ENCODE measurements around the gene HTR3C.
"Not testable (repeated sequence)": the region's sequence is repeated elsewhere in the genome, so short reads cannot be mapped to it uniquely, and the experiment has no call there.

HTR3C gene, protein sequence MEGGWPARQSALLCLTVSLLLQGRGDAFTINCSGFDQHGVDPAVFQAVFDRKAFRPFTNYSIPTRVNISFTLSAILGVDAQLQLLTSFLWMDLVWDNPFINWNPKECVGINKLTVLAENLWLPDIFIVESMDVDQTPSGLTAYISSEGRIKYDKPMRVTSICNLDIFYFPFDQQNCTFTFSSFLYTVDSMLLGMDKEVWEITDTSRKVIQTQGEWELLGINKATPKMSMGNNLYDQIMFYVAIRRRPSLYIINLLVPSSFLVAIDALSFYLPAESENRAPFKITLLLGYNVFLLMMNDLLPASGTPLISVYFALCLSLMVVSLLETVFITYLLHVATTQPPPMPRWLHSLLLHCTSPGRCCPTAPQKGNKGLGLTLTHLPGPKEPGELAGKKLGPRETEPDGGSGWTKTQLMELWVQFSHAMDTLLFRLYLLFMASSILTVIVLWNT

DNA sequence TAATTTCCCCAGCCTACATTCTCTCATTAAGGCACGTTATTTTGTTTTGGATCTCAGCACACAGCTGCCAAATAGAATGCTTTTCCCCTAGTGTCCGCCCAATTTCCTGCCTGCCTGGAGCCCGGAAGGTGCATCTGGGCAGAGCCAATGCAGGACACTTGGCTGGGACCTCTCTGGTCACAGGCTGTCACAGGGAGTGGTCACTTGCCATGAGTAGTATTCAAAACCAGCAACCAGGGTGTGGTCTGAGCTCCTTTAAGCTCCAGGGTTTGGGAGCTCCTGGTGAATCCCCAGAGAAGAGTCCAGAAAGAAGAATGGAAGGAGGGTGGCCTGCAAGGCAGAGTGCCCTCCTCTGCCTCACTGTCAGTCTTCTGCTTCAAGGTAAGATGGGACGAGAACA lies at the start of gene HTR3C:
HTR3C (plus strand) TSS at position 281 of the 400 bp plus-strand sequence; CDS start at position 315, 34 bp downstream.
- no peak for DNase-seq (ENCODE audit: low read depth)

DNA sequence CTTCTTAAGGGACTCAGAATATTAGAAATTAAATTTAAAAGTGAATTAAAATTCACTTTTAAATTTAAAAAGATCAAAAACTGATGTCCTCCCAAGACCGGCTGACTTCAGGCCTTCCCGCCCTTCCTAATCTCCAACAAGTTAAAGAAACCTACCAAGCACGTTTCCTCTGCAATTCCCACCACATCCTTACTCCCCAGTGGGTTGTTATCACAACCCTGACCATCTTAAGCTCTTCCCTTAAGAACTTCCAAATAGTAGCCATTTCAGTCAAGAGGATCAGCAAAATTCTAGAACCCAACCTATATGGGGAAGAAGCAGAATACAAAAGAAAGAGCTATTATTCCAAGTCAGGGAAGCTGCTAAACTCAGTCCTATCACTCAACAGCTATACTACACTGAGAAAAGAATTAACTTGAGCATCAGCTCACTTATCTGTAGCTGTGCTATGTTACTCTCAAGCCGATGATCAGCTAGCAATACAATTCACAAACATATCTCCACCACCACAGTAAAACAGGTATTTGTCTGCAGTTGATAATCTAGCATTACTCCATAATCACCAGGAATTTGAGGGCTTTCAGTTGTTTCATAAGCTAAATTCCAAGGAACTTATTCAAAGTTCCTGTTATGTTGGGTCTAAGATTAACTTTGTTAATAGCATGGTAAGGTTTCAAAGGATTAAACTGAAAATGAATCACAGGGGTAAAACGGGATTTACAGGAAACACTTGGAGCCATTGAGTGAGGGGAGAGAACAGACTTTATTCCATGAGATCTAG lies 49.5 kb upstream of the HTR3C start:
- peak; percentile 23 for DNase-seq (ENCODE audit: low read depth)

DNA sequence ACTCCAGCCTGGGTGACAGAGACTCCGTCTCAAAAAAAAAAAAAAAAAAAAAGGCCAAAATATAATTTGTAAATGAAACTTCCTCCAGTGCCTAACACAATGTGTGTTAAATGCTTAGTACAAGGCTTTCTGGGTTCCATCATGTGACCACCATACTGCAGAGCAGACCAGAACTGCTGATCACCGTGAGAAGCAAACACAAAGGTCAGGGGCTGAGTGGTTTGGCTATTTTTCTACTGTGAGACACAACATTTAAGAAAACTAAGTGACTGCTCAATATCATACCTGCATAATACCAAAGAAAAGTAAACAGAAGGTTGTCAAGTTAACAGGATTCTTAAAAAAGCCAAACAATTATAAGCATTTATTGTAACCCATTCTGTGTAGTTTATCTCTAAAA lies 48.4 kb upstream of the HTR3C start:
- DNase-seq (ENCODE audit: low read depth) = no peak

DNA sequence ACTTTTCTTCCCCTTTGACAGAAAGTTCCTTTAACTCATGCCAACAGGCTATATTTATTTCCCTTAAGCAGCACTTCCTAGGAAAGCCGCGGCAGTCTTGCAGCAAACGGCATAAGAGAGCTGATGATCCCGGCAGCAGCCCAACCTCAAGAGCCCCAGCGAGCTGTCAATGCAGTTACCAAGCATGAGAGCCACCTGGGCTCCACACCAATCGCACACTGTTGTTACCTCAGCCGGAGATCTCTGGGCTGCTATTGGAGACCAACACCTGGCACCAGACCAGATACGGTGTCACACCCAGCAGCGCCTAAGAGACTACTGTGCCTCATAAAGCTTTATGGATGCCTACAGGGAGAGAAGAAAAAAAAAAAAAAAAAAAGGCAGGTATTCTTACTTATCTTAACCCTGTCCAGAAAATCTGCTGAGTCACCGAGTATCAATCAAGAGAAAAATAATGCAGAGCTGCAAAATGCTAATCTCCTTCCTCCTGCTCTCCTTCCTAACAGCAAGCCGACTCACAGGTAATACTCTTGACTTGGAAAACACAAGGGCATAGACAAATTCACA lies 46.8 kb upstream of the HTR3C start:
- no peak for DNase-seq (ENCODE audit: low read depth)

DNA sequence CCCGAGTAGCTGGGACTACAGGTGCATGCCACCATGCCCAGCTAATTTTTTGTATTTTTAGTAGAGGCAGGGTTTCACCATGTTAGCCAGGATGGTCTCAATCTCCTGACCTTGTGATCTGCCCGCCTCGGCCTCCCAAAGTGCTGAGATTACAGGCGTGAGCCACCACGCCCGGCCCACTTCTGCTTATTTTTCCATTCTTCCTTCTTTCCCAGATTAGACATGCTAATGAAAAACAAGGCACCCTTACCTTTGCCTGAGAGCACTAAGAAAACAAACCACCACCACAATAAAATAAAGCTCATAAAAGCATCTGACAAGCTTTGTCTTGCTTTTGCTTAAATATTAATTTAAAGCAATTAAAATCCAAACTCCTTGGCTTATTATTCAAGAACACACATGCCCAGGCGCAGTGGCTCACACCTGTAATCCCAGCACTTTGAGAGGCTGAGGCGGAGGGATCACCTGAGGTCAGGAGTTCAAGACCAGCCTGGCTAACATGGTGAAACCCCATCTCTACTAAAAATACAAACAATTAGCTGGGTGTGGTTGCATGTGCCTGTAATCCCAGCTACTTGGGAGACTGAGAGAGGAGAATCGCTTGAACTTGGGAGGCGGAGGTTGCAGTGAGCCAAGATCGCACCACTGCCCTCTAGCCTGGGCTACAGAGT lies 45.6 kb upstream of the HTR3C start:
- DNase-seq (ENCODE audit: low read depth) = not testable (repeated sequence)

DNA sequence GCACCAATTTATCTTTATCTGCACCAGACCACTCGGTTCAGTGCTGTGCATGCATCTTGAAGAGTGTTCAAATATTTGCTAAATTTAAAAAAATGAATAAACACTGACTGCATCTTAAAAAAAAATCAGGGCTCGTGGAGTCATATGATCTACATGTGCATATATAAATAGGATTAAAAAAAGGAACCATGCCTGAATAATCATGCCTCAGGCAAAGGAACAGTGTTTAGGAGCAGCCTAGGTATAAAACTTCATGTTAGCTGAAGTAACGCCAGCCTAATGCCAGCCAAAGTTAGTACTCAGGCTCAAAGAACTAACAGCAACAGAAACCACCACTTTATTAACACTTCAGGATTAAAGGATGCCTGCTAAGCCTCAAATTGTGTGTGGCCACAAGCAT lies 44.7 kb upstream of the HTR3C start:
- no peak for DNase-seq (ENCODE audit: low read depth)

DNA sequence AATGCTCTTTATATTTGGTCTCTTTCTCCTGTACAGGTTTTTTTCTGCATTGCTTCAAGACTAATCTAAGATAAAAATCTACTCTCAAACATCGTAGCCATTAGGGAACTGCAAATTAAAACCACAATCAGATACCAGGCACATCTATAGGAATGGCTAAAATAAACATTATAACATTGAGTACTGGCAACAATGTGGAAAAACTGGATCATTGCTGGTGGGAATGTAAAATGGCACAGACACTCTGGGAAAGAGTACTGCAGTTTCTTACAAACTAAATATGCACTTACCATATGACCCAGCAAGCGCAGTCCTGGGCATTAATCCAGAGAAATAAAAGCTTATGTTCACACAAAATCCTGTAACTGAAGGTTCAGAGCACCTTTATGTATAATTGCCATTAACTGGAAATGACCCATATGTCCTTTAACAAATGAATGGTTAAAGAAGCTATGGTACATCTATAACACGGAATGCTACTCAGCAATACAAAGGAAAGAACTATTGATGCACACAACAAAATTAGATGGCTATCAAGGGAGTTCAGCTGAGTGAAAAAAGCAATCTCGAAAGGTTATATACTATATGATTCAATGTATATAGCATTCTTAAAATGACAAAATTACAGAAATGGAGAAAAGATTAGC lies 41.5 kb upstream of the HTR3C start:
- DNase-seq (ENCODE audit: low read depth) = no peak

DNA sequence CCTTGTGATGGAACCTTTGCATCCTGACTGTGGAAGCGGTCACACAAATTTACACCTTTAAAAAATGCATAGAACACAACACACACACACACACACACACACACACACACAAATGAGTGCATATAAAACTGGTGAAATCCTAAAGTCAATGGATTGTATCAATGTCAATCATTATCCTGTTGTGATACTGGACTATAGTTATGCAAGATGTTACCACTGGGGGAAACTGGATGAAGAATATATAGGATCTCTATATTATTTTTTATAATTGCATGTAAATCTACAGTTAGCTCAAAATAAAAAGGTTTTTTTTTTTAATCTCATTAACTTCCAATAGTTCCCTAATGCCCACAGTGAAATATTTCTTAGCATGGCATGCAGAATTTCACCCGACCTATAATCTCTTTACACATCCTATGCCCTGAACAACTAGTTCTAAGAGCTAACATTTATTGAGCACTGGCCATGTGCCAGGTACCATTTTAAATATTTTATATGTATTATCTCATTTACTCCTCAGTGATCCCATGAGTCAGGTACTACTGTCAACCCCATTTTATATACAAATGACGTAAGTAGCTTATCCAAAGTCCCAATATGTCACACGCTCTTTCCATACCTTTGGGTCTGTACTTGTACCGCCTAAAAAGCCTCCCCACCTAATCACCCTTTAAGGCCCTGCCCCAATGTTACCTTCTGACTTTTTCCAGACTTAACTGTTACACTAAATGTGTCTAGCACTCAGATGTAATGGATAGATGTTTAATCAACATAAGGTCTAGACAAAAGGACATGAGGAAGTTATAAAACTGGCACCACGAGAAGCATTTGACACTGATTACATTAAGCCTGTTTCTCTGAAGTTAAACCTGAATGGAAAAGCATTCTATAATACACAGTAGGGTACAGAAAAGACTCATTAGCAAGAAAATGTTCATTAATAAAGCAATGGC lies 40.6 kb upstream of the HTR3C start:
- no peak for DNase-seq (ENCODE audit: low read depth)

DNA sequence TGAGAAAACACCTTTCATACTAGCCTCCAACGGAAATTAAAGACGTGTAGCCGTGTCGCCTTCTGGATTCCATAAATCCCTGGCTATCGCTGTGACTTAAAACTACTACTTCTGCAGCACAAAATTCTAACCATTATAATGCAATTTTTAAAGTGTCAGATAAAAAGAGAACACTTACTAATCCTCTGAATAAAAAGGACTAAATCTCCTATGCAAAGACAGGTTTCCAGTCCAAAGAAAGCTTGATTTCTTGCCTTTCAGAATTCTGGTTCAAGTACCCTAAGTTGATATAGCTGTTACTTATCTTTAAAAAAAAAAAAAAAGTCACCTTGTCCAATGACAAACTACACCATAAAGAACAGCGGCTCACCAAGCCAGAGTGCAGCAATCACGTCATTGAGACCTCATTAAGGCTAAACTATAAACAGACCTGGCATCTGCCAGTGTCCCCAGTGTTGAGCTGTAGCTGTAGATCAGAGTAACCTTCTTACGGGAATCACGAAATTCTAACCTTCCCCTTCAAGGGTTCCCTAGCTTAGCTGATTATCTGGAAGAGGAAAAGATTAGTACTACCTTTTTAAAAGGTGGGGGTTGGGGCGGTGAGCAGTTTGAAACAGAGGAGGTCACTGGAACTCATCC lies 37.3 kb upstream of the HTR3C start:
- no peak for DNase-seq (ENCODE audit: low read depth)

DNA sequence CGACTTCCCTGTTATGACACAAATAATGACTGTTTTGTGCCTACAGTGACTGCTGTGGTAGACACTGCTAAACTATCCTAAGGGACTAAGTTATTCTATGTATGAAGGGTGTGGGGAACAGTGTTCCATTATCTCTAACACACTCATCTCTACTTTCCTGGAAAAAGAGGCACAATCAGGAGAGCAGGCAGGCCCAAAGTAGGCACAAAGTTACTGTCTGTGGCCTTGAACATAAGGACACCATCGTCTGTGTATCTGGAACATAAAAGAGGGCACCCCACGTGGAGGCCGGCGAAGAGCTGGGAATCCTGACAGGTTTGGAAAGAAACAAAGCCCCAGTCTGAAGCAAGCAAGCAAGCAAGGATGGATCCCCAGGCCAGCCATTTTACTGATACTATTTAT lies 36.7 kb upstream of the HTR3C start:
- no peak for DNase-seq (ENCODE audit: low read depth)

DNA sequence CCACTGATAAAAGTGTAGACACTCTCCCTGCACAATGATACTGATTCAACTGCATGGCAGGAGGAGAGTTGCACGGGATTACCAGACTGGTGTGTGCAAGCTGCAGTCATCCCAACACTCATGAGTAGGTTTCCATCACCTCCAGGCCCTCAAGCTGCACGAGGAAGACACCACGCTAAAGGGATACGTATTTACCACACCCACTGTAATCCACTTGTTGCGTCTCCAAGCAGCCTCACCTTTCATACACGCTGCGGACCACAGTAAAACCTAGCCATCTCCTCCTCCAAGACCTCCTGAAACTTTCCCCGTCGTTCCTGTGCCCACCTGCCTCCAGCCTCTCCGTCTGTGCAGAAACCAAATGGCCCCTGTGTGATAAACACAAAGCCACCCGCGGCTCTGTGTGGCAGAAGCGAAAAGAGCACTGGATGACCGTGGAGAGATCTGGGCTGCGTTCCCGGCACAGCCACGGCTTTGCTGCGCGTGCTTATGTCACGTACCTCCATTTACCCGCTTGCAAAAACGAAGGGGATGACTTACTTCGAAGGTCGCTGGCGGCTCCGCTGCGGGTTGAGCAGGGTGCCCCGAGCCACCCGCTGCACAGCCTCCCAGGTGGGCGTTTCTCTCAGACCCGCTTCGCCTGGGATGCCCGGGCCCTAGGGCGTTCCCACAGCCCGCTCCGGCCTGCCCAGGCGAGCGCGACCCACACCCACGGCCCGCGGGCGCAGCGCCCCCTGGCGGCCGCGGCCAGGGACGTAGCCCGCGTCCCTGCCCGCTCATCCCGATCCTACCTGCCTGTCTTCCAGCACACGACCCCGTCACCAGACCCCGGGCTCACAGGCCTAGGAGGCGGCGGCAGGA lies 35.8 kb upstream of the HTR3C start:
- peak; percentile 39 for DNase-seq (ENCODE audit: low read depth)

DNA sequence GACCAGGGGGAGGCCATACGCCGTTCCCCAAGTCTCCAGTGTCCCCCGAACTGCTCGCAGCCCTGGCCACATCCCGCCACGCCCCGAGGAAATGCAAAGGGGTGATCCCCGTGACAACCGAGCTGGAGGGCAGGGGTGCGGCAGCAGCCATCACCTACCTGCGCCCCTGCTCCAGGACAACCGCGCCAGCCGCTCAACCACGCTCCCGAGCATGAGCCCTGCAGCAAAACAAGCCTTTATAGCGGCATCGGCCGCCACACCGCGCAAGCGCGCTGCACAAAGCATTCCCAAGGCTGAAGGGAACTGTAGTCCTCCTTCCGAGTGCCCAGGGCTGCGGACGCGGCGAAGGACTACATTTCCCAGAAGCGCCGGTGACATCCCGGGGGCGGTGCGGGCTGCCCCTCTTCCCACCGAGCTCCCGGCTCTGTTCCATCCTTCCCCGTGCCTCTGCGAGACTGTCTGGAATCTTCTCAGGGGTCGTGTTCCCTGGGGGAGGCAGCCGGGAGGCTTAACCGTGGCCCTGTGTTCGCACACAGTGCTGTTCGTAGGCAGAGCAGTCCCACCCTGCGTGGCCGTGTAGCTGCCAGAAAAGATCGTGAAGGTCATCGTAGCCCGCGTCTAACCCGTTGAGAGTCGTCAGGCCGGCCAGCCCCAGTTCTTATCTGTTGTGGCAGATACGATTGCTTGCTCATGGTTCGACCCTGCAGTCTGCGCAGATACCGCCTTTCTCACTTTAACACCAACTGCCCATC lies 35.0 kb upstream of the HTR3C start, which contains the start of gene ABCC5:
ABCC5 (minus strand) TSS at position 213 of the 752 bp plus-strand sequence. CDS start 3,492 bp downstream, outside the sequence.
- peak; percentile 89 for DNase-seq (ENCODE audit: low read depth)

DNA sequence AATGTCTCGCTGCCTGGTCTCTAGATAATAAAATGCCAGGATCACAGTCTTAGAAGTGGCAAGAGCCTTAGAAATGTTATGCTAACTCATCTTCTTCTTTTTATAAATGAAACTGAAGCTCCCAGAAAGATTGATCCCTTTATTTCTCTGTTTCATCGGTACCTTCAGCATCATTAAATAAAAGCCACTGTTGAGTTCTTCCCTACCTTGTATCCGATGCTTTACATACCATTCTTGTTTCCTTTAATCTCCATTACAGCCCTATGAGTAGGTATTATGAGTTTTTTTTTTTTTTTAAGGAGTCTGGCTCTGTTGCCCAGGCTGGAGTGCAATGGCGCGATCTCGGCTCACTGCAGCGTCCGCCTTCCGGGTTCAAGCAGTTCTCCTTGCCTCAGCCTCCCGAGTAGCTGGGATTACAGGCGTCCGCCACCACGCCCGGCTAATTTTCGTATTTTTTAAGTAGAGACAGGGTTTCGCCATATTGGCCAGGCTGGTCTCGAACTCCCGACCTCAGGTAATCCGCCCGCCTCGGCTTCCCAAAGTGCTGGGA lies 34.3 kb upstream of the HTR3C start:
- no peak for DNase-seq (ENCODE audit: low read depth)

DNA sequence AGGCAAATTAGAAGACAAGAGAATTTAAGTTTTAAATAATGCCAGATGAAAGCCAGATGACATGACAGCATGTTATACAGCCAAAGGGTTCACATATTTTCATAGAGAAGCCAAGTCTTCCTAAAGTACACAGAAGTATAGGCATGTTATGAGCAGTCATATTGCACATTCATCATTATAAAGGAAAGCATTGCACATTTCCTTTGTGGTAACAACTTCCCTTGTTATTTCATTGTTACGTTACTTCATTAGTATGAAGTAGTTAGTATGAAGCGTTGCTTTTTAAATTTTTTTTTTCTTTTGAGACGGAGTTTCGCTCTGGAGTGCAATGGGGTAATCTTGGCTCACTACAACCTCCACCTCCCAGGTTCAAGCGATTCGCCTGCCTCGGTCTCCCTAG lies 30.5 kb upstream of the HTR3C start:
- DNase-seq (ENCODE audit: low read depth) = no peak

DNA sequence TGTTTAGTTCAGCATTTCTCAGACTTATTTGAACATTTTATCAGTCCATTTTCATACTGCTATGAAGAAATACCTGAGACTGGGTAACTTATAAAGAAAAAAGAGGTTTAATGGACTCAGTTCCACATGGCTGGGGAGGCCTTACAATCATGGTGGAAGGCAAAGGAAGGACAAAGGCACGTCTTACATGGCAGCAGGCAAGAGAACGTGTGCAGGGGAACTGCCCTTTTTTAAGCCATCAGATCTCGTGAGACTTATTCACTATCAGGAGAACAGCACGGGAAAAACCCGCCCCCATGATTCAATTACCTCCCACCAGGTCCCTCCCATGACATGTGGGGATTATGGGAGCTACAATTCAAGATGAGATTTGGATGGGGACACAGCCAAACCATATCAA lies 27.6 kb upstream of the HTR3C start:
- not testable (repeated sequence) for DNase-seq (ENCODE audit: low read depth)

DNA sequence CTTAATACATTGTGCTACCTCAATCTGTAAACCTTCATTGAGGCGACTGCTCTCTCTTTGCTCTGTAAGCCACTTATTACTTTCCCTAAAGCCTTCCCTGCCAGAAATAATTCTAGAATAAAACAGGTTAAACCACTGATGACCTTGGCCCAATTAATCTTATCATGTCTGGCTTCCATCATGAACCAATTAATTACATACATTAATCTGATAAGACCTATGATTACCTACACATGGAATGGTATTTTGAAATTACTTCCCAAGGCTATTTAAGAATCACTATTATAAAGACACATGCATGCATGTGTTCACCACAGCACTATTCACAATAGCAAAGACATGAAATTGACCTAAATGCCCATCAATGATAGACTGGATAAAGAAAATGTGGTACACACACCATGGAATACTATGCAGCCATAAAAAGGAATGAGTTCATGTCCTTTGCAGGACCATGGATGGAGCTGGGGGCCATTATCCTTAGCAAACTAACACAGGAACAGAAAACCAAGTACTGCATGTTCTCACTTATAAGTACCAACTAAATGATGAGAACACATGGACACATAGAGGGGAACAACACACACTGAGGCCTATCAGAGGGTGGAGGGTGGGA lies 24.5 kb upstream of the HTR3C start:
- DNase-seq (ENCODE audit: low read depth) = not testable (repeated sequence)

DNA sequence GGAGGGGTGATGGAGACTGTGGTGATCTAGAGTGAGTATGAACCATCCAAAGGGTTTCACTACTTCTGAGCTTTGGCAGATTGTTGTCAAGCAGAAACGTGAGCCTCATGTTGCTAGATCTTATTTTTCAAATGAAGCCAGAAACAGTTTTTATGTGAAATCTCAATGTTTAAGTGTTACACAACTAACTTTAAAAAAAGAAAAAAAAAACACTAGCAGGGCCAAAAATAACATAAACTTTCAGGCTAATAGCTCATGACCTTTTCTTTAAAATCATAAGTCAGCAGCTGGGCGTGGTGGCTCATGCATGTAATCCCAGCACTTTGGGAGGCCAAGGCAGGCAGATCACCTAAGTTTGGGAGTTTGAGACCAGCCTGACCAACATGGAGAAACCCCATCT lies 23.4 kb upstream of the HTR3C start:
- DNase-seq (ENCODE audit: low read depth) = peak; percentile 55

DNA sequence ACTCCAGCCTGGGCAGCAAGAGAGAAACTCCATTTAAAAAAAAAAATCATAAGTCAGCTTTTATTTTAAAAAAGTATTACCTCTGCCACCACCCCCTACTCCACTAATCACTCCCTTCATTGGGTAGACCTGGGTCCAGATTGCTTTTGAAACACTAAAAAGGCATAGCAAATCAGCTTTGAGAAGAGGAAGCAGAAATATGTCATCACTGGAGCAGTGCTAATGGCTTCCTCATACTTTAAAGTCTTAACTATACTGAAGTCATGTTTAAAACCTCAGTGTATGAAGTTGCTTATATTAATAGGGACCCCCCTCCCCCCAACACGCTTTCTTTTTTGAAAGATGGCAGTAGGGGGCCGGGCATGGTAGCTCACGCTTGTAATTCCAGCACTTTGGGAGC lies 22.3 kb upstream of the HTR3C start:
- no peak for DNase-seq (ENCODE audit: low read depth)

Measured in fibroblast of gingiva (primary cell).